K562 (cell line): Measurements from ENCODE around the gene STK16. TPM values are rescaled to one million over a fixed set of nuclear protein-coding genes. Genes with fewer than 3 reads are reported as not detected.

Experiments used
- HDAC2 ChIP-seq: fragments of 450-650 bp; IDR thresholded peaks from 2 replicates; pipeline ENCODE4 v1.6.1; 2016; ENCODE audit warnings: mild to moderate bottlenecking
- HDGF ChIP-seq: fragments of 450-650 bp; IDR thresholded peaks from 2 replicates; pipeline ENCODE4 v1.6.1; 2016
- HMGN3 ChIP-seq: IDR thresholded peaks from 2 replicates; pipeline ENCODE4 v1.6.1; 2011; ENCODE audit warnings: borderline replicate concordance, low read depth, mild to moderate bottlenecking, mixed read lengths, low read length; ENCODE audit not compliant: insufficient read length; ENCODE audit errors: extremely low read depth
- HNRNPL ChIP-seq: fragments of 200-400 bp; formaldehyde crosslinking; IDR thresholded peaks from 2 replicates; pipeline ENCODE4 v1.6.1; 2017; ENCODE audit warnings: low read depth, mild to moderate bottlenecking, low read length
- NCOR1 ChIP-seq: fragments of 450-650 bp; IDR thresholded peaks from 2 replicates; pipeline ENCODE4 v1.6.1; 2016; ENCODE audit warnings: mild to moderate bottlenecking, moderate library complexity
- NR1H2 ChIP-seq: sonication (generic); formaldehyde crosslinking; IDR thresholded peaks from 2 replicates; pipeline ENCODE4 v1.4.0; 2020; ENCODE audit warnings: mild to moderate bottlenecking, missing genetic modification reagents
- SIN3A ChIP-seq, 2 experiments: fragments of 150-350 bp in 1 of 2; IDR thresholded peaks; 2 replicates each; pipeline ENCODE4 v1.6.1; 2011 to 2016; ENCODE audit warnings: borderline replicate concordance in 2 of 2, low read depth in 2 of 2, low read length in 2 of 2, mild to moderate bottlenecking in 2 of 2, moderate library complexity in 2 of 2; ENCODE audit not compliant: control insufficient read depth in 1 of 2
- SRSF9 ChIP-seq: fragments of 200-400 bp; formaldehyde crosslinking; IDR thresholded peaks from 2 replicates; pipeline ENCODE4 v1.6.1; 2017; ENCODE audit warnings: low read depth, low read length, borderline replicate concordance
- TBL1XR1 ChIP-seq, 2 experiments: IDR thresholded peaks; 2 replicates each; pipeline ENCODE4 v1.6.1; 2012; ENCODE audit warnings: improper control_type of control experiment in 2 of 2, low read length in 2 of 2, mild to moderate bottlenecking in 1 of 2
- polyA plus RNA-seq, 8 experiments: library from polyadenylated mRNA; depleted of rRNA in 4 of 8; stranded (reverse) in 5 of 8; unstranded in 3 of 8; fragments of >200 nt; fragmentation: Nextera tagmentation in 2 of 8; fragmentation: Illumina TruSeq in 1 of 8; extraction: Ambion mirVana in 2 of 8; extraction: Trizol in 1 of 8; gene quantifications; 2 replicates each; pipeline versions ENCODE4 v1.2.1 to v1.2.3, GENCODE V29; 2011 to 2014; ENCODE audit warnings: inconsistent platforms in 1 of 8, missing spikeins in 1 of 8
- total RNA-seq, 7 experiments: library from RNA; depleted of rRNA in 6 of 7; stranded (reverse); fragments of >200 nt in 6 of 7; fragmentation: Illumina TruSeq in 2 of 7; extraction: Trizol in 2 of 7; gene quantifications; 2 replicates each; pipeline versions ENCODE4 v1.2.1 to v1.2.3, GENCODE V29; 2011 to 2021; ENCODE audit warnings: low replicate concordance in 1 of 7
- TF ChIP-seq, protein P1 (sequence below): fragments of 450-650 bp; IDR thresholded peaks from 2 replicates; pipeline ENCODE4 v1.6.1; 2017; ENCODE audit warnings: antibody characterized with exemption, mild to moderate bottlenecking
- TF ChIP-seq, protein P2 (sequence below): fragments of 250-450 bp; sonication (Bioruptor Pico); IDR thresholded peaks from 2 replicates; pipeline ENCODE4 v1.8.0; 2021; ENCODE audit warnings: moderate library complexity, mild to moderate bottlenecking, inconsistent platforms
- TF ChIP-seq, protein P3 (sequence below), 2 experiments: fragments of 250-450 bp in 1 of 2; fragments of 450-650 bp in 1 of 2; sonication (Bioruptor Pico) in 1 of 2; IDR thresholded peaks; 2 replicates each; pipeline versions ENCODE4 v1.6.1 to v1.8.0; 2016 to 2021; ENCODE audit warnings: mild to moderate bottlenecking in 2 of 2, moderate library complexity in 2 of 2, missing compliant biosample characterization in 1 of 2, missing genetic modification characterization in 1 of 2

The STK16 gene
- total and polyA plus RNA-seq, 9 of the 15 experiments (the other 6 are each of a cell fraction or from before 2014, with no cell fraction given): 5.4 to 36.2 (median 17.8) TPM

DNA sequence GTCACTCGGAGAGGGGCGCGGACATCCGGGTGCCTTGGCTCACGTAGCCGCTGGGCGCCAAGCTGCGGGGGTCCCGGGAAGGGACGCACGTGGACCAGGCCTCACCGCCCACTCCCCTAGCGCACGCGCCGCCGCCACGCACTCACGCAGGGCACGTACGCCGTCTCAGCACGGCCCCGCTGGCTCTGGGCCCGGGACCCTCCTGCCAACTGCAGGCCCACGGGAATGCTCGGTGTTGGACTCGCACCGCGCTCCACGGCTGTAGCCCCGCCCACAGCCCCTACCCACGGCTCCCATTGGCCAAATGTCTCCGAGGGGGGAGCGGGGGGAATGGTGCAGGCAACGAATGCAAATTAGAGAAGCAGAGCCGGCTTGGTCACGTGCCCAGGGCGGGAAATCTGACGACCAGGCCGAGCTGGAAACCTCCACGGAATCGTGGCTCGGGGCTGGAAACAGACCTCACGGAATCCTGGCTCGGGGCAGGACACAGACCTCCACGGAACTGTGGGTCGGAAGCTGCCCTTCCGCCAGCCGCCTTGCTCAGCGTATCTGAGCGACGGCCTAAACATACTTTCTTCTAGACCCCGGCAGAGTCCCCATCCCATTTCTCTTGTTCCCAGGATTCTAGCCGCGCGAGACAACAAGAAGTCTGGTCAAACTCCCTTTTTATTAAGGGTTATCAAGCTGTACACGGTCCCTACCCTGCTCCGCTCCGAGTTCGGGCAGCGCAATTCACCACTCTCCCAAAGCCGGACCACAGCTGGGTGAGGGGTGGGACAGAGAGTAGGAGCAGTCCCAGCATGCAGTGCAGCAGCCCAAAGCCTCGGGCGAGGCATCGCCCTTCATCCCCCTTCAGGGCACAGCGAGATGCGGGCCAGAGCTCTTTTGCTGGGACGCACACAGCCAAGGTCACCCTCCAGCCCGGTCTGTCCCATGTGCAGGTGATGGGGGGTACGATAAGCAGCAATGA lies 26.3 kb upstream of the STK16 start, which contains the start of gene ABCB6 (continued):
- TF ChIP-seq, protein P1, sequence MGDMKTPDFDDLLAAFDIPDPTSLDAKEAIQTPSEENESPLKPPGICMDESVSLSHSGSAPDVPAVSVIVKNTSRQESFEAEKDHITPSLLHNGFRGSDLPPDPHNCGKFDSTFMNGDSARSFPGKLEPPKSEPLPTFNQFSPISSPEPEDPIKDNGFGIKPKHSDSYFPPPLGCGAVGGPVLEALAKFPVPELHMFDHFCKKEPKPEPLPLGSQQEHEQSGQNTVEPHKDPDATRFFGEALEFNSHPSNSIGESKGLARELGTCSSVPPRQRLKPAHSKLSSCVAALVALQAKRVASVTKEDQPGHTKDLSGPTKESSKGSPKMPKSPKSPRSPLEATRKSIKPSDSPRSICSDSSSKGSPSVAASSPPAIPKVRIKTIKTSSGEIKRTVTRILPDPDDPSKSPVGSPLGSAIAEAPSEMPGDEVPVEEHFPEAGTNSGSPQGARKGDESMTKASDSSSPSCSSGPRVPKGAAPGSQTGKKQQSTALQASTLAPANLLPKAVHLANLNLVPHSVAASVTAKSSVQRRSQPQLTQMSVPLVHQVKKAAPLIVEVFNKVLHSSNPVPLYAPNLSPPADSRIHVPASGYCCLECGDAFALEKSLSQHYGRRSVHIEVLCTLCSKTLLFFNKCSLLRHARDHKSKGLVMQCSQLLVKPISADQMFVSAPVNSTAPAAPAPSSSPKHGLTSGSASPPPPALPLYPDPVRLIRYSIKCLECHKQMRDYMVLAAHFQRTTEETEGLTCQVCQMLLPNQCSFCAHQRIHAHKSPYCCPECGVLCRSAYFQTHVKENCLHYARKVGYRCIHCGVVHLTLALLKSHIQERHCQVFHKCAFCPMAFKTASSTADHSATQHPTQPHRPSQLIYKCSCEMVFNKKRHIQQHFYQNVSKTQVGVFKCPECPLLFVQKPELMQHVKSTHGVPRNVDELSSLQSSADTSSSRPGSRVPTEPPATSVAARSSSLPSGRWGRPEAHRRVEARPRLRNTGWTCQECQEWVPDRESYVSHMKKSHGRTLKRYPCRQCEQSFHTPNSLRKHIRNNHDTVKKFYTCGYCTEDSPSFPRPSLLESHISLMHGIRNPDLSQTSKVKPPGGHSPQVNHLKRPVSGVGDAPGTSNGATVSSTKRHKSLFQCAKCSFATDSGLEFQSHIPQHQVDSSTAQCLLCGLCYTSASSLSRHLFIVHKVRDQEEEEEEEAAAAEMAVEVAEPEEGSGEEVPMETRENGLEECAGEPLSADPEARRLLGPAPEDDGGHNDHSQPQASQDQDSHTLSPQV: peak; percentile 13
- TF ChIP-seq NCOR1 (no peak), NR1H2 (no peak; the same call in 1 of the 2 replicates), HDGF (no peak), HNRNPL (peak; percentile 48; the same call in 1 of the 2 replicates), TBL1XR1 (IDR thresholded peaks at IDR 0.05; ENCODE audit: low read length in 2 of 2) (no peak), HMGN3 (peak; percentile 21), HDAC2 (no peak), SRSF9 (no peak), SIN3A (IDR thresholded peaks at IDR 0.05; ENCODE audit: borderline replicate concordance in 2 of 2, control insufficient read depth in 1 of 2, low read depth in 2 of 2, low read length in 2 of 2) (peak in 1 of 2 experiments; percentile 6; a peak in 1 of 4 replicates)
- TF ChIP-seq, protein P2, sequence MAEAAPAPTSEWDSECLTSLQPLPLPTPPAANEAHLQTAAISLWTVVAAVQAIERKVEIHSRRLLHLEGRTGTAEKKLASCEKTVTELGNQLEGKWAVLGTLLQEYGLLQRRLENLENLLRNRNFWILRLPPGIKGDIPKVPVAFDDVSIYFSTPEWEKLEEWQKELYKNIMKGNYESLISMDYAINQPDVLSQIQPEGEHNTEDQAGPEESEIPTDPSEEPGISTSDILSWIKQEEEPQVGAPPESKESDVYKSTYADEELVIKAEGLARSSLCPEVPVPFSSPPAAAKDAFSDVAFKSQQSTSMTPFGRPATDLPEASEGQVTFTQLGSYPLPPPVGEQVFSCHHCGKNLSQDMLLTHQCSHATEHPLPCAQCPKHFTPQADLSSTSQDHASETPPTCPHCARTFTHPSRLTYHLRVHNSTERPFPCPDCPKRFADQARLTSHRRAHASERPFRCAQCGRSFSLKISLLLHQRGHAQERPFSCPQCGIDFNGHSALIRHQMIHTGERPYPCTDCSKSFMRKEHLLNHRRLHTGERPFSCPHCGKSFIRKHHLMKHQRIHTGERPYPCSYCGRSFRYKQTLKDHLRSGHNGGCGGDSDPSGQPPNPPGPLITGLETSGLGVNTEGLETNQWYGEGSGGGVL (CRISPR knock-in tag): no peak
- TF ChIP-seq, protein P3, sequence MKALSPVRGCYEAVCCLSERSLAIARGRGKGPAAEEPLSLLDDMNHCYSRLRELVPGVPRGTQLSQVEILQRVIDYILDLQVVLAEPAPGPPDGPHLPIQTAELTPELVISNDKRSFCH (CRISPR knock-in tag; IDR thresholded peaks at IDR 0.05): no peak
- TF ChIP-seq, protein P3 (tag; IDR thresholded peaks at IDR 0.05): no peak
